Measurements from ENCODE around the gene TYW5. TPM values are rescaled to one million over a fixed set of nuclear protein-coding genes. Genes with fewer than 3 reads are reported as not detected.

The TYW5 gene
- polyA plus RNA-seq, 1 of the 3 experiments (the other 2 are of a cell fraction) = 3.6 TPM

DNA sequence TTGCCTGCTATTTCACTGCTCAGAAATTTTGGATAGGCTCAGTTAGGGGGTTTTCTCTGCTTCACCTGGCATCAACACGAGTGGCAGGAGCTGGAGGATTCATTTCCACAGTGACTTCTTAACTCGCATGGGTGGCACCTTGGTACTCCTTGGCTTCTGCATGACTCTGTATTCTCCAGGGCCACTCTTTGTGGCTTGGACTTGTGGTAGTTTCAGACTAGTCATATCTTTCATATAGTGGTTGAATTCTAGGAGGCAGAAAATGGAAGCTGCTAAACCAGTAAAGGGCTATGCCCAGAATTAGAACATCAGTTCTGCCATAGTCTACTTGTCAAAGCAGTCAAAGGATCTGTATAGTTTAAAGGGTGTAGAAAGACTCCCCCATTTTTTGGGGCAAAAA lies 6.9 kb upstream of the TYW5 start (continued):
- TF ChIP-seq, protein P1, sequence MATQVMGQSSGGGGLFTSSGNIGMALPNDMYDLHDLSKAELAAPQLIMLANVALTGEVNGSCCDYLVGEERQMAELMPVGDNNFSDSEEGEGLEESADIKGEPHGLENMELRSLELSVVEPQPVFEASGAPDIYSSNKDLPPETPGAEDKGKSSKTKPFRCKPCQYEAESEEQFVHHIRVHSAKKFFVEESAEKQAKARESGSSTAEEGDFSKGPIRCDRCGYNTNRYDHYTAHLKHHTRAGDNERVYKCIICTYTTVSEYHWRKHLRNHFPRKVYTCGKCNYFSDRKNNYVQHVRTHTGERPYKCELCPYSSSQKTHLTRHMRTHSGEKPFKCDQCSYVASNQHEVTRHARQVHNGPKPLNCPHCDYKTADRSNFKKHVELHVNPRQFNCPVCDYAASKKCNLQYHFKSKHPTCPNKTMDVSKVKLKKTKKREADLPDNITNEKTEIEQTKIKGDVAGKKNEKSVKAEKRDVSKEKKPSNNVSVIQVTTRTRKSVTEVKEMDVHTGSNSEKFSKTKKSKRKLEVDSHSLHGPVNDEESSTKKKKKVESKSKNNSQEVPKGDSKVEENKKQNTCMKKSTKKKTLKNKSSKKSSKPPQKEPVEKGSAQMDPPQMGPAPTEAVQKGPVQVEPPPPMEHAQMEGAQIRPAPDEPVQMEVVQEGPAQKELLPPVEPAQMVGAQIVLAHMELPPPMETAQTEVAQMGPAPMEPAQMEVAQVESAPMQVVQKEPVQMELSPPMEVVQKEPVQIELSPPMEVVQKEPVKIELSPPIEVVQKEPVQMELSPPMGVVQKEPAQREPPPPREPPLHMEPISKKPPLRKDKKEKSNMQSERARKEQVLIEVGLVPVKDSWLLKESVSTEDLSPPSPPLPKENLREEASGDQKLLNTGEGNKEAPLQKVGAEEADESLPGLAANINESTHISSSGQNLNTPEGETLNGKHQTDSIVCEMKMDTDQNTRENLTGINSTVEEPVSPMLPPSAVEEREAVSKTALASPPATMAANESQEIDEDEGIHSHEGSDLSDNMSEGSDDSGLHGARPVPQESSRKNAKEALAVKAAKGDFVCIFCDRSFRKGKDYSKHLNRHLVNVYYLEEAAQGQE (IDR thresholded peaks at IDR 0.05; ENCODE audit: low read depth, low read length) = no peak
- no peak for TF ChIP-seq POLR2AphosphoS5 (IDR thresholded peaks at IDR 0.05; ENCODE audit: low read depth, low read length)
- no peak for TF ChIP-seq CHD2 (IDR thresholded peaks at IDR 0.05; ENCODE audit: low read length, partially characterized antibody)
- TF ChIP-seq MXI1 (IDR thresholded peaks at IDR 0.05; ENCODE audit: low read depth, low read length) = no peak

- Histone ChIP-seq H3K4me1 (ENCODE audit: control insufficient read depth in 1 of 2, insufficient read depth in 2 of 2, low read depth in 1 of 2, low read length in 1 of 2) (peaks cover 0 to 8% of the 10 kb centered on the region in 2 experiments; a peak in 2 of 4 replicates), H3K4me3 (ENCODE audit: low read depth in 2 of 2, low read length in 1 of 2) (no peak overlapping the region), H4K20me1 (ENCODE audit: insufficient read depth) (no peaks in the 10 kb centered on the region), H3K27me3 (ENCODE audit: insufficient read depth) (no peaks in the 10 kb centered on the region), H3K79me2 (ENCODE audit: insufficient read depth) (peaks cover 66% of the 10 kb centered on the region), H3K9me2 (no peaks in the 10 kb centered on the region), H3K27ac (ENCODE audit: low read depth in 2 of 2, low read length in 1 of 2) (no peak overlapping the region), H2AFZ (ENCODE audit: low read depth) (no peak overlapping the region), H3F3A (replicated peaks; ENCODE audit: insufficient read depth) (peaks cover 13% of the 10 kb centered on the region), H3K9me3 (no peaks in the 10 kb centered on the region), H3K9ac (no peak overlapping the region), H3K4me2 (no peak overlapping the region), H3K36me3 (replicated peaks in 1 of 2; ENCODE audit: control insufficient read depth in 1 of 2, insufficient read depth in 2 of 2, low read length in 1 of 2) (peaks cover 31 to 47% of the 10 kb centered on the region in 2 experiments)
- POLR2A ChIA-PET = no interaction called here
- TF ChIP-seq TEAD4 (IDR thresholded peaks at IDR 0.05; ENCODE audit: borderline replicate concordance, insufficient read depth) (no peak), MAX (IDR thresholded peaks at IDR 0.05; ENCODE audit: low read depth) (no peak), FOXM1 (IDR thresholded peaks at IDR 0.05; ENCODE audit: low read depth) (no peak), TAF1 (IDR thresholded peaks at IDR 0.05; ENCODE audit: borderline replicate concordance, low read depth, low read length) (no peak), ELF1 (IDR thresholded peaks at IDR 0.05) (no peak), GABPA (IDR thresholded peaks at IDR 0.05; ENCODE audit: low read depth) (no peak), SMC3 (IDR thresholded peaks at IDR 0.05; ENCODE audit: low read depth, low read length) (no peak), MEF2A (IDR thresholded peaks at IDR 0.05; ENCODE audit: borderline replicate concordance, low read depth) (no peak), EP300 (IDR thresholded peaks at IDR 0.05; ENCODE audit: borderline replicate concordance in 1 of 2, low read depth in 1 of 2, low read length in 1 of 2) (no peak), NRF1 (IDR thresholded peaks at IDR 0.05; ENCODE audit: low read depth, low read length) (no peak)
- TF ChIP-seq, protein P1 (IDR thresholded peaks at IDR 0.05; ENCODE audit: low read depth, low read length) = no peak
- TF ChIP-seq, protein P2, sequence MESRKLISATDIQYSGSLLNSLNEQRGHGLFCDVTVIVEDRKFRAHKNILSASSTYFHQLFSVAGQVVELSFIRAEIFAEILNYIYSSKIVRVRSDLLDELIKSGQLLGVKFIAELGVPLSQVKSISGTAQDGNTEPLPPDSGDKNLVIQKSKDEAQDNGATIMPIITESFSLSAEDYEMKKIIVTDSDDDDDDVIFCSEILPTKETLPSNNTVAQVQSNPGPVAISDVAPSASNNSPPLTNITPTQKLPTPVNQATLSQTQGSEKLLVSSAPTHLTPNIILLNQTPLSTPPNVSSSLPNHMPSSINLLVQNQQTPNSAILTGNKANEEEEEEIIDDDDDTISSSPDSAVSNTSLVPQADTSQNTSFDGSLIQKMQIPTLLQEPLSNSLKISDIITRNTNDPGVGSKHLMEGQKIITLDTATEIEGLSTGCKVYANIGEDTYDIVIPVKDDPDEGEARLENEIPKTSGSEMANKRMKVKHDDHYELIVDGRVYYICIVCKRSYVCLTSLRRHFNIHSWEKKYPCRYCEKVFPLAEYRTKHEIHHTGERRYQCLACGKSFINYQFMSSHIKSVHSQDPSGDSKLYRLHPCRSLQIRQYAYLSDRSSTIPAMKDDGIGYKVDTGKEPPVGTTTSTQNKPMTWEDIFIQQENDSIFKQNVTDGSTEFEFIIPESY (IDR thresholded peaks at IDR 0.05; ENCODE audit: borderline replicate concordance, low read depth) = no peak
- no peak for DNase-seq
- CTCF ChIA-PET = interaction anchor here (1.0 kb wide), 1 partner anchor 9 kb away, joined by 4 read pairs; no protein-coding TSS in a partner anchor
- 85% methylated on average over 4 of the region's 4 CpGs for WGBS (ENCODE audit: low lambda C conversion rate)
Observed at GRCh38 chr2:199958014-199958413, 2.7 kb upstream of the TYW5 start.
